ENCODE data around the gene COPS3. TPM values are rescaled to one million over a fixed set of nuclear protein-coding genes. Genes with fewer than 3 reads are reported as not detected.

The COPS3 gene
- total RNA-seq, 1 experiment from 2014 or later, result 113 TPM

DNA sequence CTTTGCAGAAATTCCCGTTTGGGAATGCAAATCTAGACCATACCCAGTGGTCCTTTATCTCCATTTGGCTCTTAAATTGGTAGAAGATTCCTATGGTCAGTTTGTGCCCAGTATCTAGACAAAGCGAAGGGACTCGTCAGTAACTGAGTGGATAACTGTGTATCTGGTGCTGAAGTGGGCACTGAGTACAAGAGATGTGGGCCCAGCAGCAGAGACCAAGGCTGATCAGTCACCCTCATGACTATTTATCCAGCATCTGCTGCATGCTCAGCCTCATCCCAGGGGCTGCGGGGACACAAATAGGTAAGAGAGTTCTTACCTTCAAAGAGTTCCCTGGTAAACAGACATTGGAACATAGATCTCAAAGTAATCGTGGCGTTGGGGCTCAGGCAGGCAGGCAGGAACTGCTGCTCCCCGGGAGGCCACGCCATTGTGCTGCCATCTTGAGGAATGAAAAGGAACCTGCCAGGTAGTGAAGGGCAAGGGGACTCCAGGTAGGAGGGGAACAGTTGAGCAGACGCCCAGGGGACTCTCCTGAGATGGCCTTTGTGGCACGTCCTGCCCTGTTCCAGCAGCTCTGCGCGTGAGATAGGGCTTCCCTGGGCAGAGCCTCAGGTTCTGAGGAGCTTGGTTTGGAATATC lies 32.4 kb upstream of the COPS3 start:
- no peak overlapping the region for H2BK120ac ChIP-seq (ENCODE audit: low read depth, low read length, poor library complexity, severe bottlenecking)
- H3K23ac ChIP-seq (ENCODE audit: insufficient read length, low read depth, low read length), result no peak overlapping the region
- no peak overlapping the region for H3T11ph ChIP-seq (ENCODE audit: low read length)
- no peaks in the 10 kb centered on the region for H3K27me3 Mint-ChIP-seq (ENCODE audit: low read depth)
- H3K27me3 ChIP-seq (ENCODE audit: insufficient read depth, low read length), result no peaks in the 10 kb centered on the region
- H4K8ac ChIP-seq (replicated peaks; ENCODE audit: insufficient read length, low read depth, low read length), result no peak overlapping the region
- H3K23me2 ChIP-seq (ENCODE audit: insufficient read length, low read depth, low read length, poor library complexity, severe bottlenecking), result peaks cover 2% of the 10 kb centered on the region
- H2BK20ac ChIP-seq (ENCODE audit: low read depth, low read length, poor library complexity, severe bottlenecking), result no peak overlapping the region
- peaks cover 10 to 11% of the 10 kb centered on the region in 2 experiments; a peak in 3 of 4 replicates for H3K4me1 Mint-ChIP-seq
- H2BK15ac ChIP-seq (ENCODE audit: low read depth, low read length), result no peak overlapping the region
- peaks cover 4% of the 10 kb centered on the region in 2 experiments for H3K9me3 Mint-ChIP-seq
- no peak overlapping the region for H2BK12ac ChIP-seq (ENCODE audit: insufficient read length, low read depth, low read length)
- no peak overlapping the region for H3K9ac ChIP-seq (ENCODE audit: extremely low read depth, insufficient read length, low read length)
- H4K91ac ChIP-seq (ENCODE audit: insufficient read length, low read depth, low read length), result no peak overlapping the region
- TF ChIP-seq, protein P1, sequence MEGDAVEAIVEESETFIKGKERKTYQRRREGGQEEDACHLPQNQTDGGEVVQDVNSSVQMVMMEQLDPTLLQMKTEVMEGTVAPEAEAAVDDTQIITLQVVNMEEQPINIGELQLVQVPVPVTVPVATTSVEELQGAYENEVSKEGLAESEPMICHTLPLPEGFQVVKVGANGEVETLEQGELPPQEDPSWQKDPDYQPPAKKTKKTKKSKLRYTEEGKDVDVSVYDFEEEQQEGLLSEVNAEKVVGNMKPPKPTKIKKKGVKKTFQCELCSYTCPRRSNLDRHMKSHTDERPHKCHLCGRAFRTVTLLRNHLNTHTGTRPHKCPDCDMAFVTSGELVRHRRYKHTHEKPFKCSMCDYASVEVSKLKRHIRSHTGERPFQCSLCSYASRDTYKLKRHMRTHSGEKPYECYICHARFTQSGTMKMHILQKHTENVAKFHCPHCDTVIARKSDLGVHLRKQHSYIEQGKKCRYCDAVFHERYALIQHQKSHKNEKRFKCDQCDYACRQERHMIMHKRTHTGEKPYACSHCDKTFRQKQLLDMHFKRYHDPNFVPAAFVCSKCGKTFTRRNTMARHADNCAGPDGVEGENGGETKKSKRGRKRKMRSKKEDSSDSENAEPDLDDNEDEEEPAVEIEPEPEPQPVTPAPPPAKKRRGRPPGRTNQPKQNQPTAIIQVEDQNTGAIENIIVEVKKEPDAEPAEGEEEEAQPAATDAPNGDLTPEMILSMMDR (conservative IDR thresholded peaks at IDR 0.05), result peak; percentile 74
- no peaks in the 10 kb centered on the region for H4K20me1 ChIP-seq (ENCODE audit: control insufficient read depth, insufficient read depth, insufficient read length)
- H3K36me3 Mint-ChIP-seq (ENCODE audit: insufficient read depth in 1 of 3, low read depth in 3 of 3), result peaks cover 11 to 42% (median 19%) of the 10 kb centered on the region in 3 experiments
- H2AFZ ChIP-seq (ENCODE audit: low read length), result no peak overlapping the region
- H3K4ac ChIP-seq (ENCODE audit: low read depth, low read length), result no peak overlapping the region
- H3K27ac Mint-ChIP-seq, result peak overlapping the region in 2 of 3 experiments; percentile 54 to 74; a peak in 2 of 7 replicates
- no peaks in the 10 kb centered on the region for H3K79me1 ChIP-seq (ENCODE audit: insufficient read depth, low read depth, low read length, poor library complexity, severe bottlenecking)
- H3K56ac ChIP-seq (ENCODE audit: insufficient read length, low read depth, low read length), result no peak overlapping the region
- H2BK5ac ChIP-seq (ENCODE audit: insufficient read length, low read length), result no peak overlapping the region
- no peak overlapping the region for H3K4me2 ChIP-seq (ENCODE audit: insufficient read depth, insufficient read length, low read length)
- no peaks in the 10 kb centered on the region for H3K9me3 ChIP-seq (ENCODE audit: control insufficient read depth, low read depth, low read length)
- H3K4me1 ChIP-seq (ENCODE audit: insufficient read depth, low read length), result 0 out of 2 replicates have a peak, but pooled peaks cover 3% of the 10 kb centered on the region
- no peak overlapping the region for H4K5ac ChIP-seq (ENCODE audit: insufficient read length, low read depth, low read length)
- no CpG with 5 or more reads among the region's 12 CpGs for WGBS (ENCODE audit: extremely low coverage, insufficient read length, low lambda C conversion rate)
- no peaks in the 10 kb centered on the region for H3K79me2 ChIP-seq (ENCODE audit: insufficient read depth, low read length)
- H3K4me3 Mint-ChIP-seq, result no peak overlapping the region
- H2AK5ac ChIP-seq (ENCODE audit: insufficient read length, low read length), result no peak overlapping the region
- H3K27ac ChIP-seq (ENCODE audit: insufficient read length, low read depth, low read length), result no peak overlapping the region
- no peak overlapping the region for H3K18ac ChIP-seq (ENCODE audit: insufficient read length, low read depth, low read length)
- peak; percentile 91 for DNase-seq
- H3K14ac ChIP-seq (ENCODE audit: insufficient read depth, low read length), result no peak overlapping the region
